ENCODE results near the gene NEIL1. TPM values are rescaled to one million over a fixed set of nuclear protein-coding genes. Genes with fewer than 3 reads are reported as not detected.
"Not testable (repeated sequence)": the region's sequence is repeated elsewhere in the genome, so short reads cannot be mapped to it uniquely, and the experiment has no call there.

Gene NEIL1, protein sequence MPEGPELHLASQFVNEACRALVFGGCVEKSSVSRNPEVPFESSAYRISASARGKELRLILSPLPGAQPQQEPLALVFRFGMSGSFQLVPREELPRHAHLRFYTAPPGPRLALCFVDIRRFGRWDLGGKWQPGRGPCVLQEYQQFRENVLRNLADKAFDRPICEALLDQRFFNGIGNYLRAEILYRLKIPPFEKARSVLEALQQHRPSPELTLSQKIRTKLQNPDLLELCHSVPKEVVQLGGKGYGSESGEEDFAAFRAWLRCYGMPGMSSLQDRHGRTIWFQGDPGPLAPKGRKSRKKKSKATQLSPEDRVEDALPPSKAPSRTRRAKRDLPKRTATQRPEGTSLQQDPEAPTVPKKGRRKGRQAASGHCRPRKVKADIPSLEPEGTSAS
- 1 to 10 TPM; 2.2 to 2.7 TPM for total RNA-seq

DNA sequence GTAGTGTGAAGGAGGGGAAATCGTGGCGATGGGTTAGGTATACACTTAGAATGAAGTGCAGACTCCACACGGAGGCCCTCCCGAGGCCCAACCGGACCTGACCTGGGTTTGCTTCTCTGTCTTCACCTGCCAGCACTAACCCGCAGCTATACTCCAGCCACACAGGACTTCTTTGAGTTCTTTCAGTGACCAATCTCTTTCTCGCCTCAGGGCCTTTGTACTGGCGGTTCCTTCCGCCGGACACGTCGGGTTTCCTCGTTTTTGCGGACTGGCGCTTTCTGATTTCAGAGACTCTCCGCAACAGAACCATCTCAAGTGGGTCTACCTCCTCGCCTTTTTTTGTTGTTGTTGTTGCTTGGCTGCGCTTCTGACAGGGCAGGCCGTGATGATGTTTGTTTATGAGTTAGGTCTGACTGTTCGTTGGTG, at the start of gene NEIL1:
Gene NEIL1 (plus strand): TSS at position 244 of the 426 bp plus-strand sequence. CDS start 1,867 bp downstream, outside the sequence.
- Mint-ChIP-seq H3K4me3 (peak within 1 kb of the TSS; percentile 61), H3K27ac (peak within 1 kb of the TSS; percentile 54), H3K27me3 (peaks cover 25% of the 10 kb centered on the region), H3K36me3 (ENCODE audit: low read depth) (peaks cover 33% of the 10 kb centered on the region), H3K9me3 (peaks cover 14% of the 10 kb centered on the region), H3K4me1 (peaks cover 35% of the 10 kb centered on the region)
- ChIA-PET CTCF (interaction anchor here (1.1 to 1.4 kb wide), 2 partner anchors 9 to 10 kb away, joined by 3 read pairs; no protein-coding TSS in a partner anchor), POLR2A (no interaction called here)
- no peak for DNase-seq

DNA sequence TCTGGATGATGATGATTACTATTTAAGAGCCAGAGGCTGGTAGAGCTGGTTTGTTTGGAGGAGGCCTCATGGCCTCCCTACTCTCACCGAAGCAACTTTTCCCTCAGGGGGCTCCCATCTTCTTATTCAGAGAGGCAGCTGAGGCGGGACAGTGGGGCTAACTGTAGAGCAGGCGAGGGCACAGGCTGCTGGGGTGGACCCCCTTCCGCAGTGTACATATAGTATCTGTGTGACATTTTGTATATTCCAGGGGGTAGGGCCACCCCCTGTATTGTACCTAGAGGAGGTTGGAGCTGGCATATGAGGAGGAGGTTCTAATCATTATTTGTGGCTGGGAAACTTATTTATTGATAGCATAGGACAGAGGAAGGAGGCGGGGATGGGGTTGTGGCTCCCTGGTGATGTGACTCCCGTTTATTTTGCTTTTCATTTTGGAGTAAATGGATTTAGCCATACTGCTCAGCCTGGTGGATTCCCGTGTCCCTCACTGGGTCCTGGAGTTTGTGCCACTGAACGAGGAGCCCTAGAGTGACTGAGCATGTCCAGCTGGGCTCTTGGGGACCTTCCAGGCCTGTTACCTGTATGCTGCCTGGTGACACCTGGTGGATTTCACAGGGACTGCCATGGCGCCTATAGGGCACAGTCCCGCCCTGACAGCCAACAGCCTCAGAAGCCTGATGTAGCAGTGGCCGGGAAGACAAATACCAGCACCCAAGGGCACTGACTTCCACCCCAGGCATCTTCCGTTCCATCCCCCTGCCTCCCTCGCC, 48.1 kb upstream of the NEIL1 start:
- H3K36me3 Mint-ChIP-seq (ENCODE audit: low read depth); CTCF ChIA-PET: not testable (repeated sequence)

DNA sequence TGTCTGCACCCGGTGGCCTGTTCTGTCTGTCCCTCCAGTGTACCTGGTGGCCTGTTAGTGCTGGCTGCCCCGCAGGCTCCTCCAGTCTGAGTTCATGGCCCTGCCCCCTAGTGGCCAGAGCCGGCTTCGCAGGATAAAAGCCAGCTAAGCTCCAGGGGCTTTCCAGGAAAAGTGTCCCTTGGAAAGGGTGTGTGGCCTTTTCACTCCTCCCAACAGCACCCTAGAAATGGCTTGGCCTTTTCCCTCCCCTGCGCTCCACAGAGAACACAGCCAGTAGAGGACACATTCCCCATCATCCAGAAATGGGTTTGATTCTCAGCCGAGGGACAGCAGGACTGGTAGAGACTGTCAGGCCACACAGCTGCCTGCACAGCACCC, 47.5 kb upstream of the NEIL1 start:
- H3K27ac Mint-ChIP-seq; H3K9me3 Mint-ChIP-seq; POLR2A ChIA-PET; H3K4me3 Mint-ChIP-seq; H3K4me1 Mint-ChIP-seq; H3K36me3 Mint-ChIP-seq (ENCODE audit: low read depth); CTCF ChIA-PET: not testable (repeated sequence)
- peaks cover 12% of the 10 kb centered on the region for H3K27me3 Mint-ChIP-seq
- peak; percentile 64 for DNase-seq

More for the DNA sequence above, 48.1 kb upstream of the NEIL1 start:
- H3K27ac Mint-ChIP-seq, DNase-seq, H3K27me3 Mint-ChIP-seq, POLR2A ChIA-PET, H3K4me1 Mint-ChIP-seq, H3K9me3 Mint-ChIP-seq, H3K4me3 Mint-ChIP-seq: not testable (repeated sequence)

DNA sequence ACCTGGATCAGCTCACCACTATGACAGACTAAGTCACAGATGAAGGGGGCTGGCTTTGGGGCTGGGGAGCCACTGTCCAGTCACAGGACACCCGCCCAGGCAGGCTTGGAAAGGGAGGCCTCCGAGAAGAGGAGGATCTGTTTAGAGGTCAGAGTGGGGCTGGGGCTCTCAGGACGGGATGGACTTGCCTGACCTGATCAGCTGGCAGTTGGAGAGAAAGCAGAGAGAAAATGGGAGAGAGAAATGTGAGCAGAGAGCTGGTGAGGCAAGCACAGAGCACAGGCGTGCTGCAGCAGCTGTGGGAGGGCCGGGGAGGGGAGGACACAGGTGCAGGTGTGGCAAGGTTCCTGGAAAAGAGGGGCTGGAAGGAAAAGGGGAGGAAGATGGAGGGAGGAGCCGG, 46.8 kb upstream of the NEIL1 start:
- CTCF ChIA-PET; H3K36me3 Mint-ChIP-seq (ENCODE audit: low read depth); H3K27ac Mint-ChIP-seq; H3K9me3 Mint-ChIP-seq; H3K4me3 Mint-ChIP-seq; POLR2A ChIA-PET; H3K4me1 Mint-ChIP-seq; DNase-seq: not testable (repeated sequence)
- H3K27me3 Mint-ChIP-seq: peaks cover 17% of the 10 kb centered on the region

DNA sequence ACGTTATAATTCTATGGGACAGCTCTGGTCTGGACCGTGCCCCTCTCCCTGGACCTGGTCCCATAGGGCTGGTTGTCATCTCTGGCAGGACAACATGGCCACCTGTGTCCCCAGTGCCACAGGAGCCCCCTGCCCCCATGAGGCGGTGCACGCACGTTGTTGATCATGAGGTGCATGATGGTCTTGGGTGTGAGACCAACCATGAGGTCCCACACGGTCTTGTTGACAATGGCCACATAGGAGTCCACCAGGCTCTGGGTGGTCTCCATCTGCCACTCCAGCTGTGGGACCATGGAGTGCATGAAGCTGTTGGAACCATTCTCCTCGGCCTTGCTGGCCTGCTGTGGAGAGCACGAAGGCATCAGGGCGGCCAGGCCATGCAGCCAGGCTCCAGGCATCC, 44.5 kb upstream of the NEIL1 start:
- DNase-seq: no peak
- Mint-ChIP-seq H3K4me3 (no peak overlapping the region), H3K36me3 (ENCODE audit: low read depth) (no peaks in the 10 kb centered on the region), H3K4me1 (peaks cover 8% of the 10 kb centered on the region), H3K27me3 (peaks cover 25% of the 10 kb centered on the region), H3K9me3 (no peaks in the 10 kb centered on the region), H3K27ac (no peak overlapping the region)
- POLR2A ChIA-PET: no interaction called here
- CTCF ChIA-PET: no interaction called here

DNA sequence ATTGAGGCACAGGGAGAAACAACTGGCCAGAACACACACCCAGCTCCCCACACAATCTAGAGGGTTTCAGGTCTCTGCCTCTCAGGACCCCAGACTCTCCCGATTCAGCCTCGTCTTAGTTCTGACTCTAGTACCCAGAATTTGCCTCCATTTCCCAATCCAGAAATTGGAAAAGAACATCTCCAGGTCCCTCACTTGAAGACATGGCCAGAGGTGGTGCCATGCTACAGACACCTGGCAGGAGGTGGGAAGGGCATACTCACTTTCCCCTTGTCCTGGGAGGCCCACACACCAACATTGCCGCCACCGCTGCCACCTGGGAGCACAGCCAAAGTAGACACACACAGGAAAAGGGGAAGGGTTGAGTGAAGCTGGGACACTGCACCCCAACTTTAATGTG, 44.1 kb upstream of the NEIL1 start:
- DNase-seq; H3K9me3 Mint-ChIP-seq; H3K27ac Mint-ChIP-seq; CTCF ChIA-PET; H3K4me1 Mint-ChIP-seq; POLR2A ChIA-PET; H3K36me3 Mint-ChIP-seq (ENCODE audit: low read depth); H3K4me3 Mint-ChIP-seq: not testable (repeated sequence)
- peaks cover 28% of the 10 kb centered on the region for H3K27me3 Mint-ChIP-seq

DNA sequence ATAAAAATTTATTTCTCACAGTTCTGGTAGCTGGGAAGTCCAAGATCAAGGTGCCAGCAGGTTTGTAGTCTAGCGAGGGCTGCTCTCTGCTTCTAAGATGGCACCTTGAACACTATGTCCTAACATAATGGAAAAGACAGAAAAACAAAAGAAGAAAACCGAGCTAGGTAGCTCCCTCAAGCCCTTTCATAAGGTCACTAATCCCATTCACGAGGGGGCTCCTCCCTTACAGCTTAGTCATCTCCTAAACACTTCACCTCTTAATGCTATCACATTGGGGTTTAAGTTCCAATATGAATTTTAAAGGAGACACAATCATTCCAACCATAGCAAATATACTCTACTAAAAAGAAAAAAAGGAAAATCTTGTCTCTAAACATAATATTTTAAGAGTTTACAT, 40.7 kb upstream of the NEIL1 start:
- Mint-ChIP-seq H3K4me1 (peaks cover 9% of the 10 kb centered on the region), H3K36me3 (ENCODE audit: low read depth) (no peaks in the 10 kb centered on the region), H3K27me3 (peaks cover 37% of the 10 kb centered on the region), H3K4me3 (no peak overlapping the region), H3K9me3 (no peaks in the 10 kb centered on the region), H3K27ac (no peak overlapping the region)
- DNase-seq: no peak
- CTCF ChIA-PET: interaction anchor here (1.1 kb wide), 1 partner anchor 37 kb away, joined by 3 read pairs; no protein-coding TSS in a partner anchor
- POLR2A ChIA-PET: no interaction called here

DNA sequence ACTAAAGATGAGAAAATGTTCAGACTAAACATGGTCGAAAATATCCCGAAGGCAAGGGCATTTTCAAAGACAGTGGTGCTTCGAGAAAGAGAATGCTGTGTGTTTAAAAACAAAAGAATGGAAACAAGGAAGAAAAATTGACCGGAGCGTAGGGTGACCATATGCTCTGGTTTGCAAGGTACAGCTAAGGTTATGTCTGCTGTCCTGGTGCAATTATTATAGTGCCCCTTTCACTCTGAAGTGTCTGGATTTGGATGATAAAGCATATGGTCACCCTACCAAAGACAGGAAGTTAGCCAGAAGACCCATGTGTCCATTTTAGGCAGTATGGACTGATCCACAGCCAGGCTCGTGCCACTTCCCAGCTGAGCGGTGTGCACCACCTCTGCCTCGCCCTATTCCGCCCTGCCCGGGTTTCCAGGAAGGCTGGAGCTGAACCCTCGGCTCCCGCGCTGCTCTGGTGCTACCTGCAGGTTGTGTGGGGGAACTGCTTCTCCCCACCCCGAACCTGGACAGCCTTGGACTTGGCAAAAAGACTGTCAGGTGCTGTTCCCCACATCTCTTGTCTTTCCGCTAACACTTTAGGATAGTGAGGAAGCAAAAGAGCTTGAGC, 39.0 kb upstream of the NEIL1 start:
- CTCF ChIA-PET: interaction anchor here (0.6 to 1.3 kb wide), 2 partner anchors 278 to 297 kb away, joined by 4 read pairs; no protein-coding TSS in a partner anchor

DNA sequence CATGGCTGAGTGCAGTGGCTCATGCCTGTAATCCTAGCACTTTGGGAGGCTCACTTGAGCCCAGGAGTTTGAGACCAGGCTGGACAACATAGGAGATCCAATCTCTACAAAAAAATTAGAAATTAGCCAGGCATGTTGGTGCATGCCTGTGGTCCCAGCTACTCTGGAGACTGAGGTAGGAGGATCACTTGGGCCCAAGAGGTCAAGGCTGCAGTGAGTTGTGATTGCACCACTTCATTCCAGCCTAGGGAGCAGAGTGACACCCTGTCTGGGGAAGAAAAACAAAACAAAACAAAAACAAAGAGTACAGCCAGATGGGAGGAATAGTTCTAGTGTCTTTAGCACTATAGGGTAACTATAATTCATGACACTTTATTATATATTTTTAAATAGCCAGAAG, 37.1 kb upstream of the NEIL1 start:
- ChIA-PET CTCF (no interaction called here), POLR2A (no interaction called here)

More for the DNA sequence above, 39.0 kb upstream of the NEIL1 start:
- no peaks in the 10 kb centered on the region for H3K36me3 Mint-ChIP-seq (ENCODE audit: low read depth)
- peaks cover 39% of the 10 kb centered on the region for H3K27me3 Mint-ChIP-seq
- H3K9me3 Mint-ChIP-seq: no peaks in the 10 kb centered on the region
- POLR2A ChIA-PET: interaction anchor here (0.6 kb wide), 1 partner anchor 255 kb away, joined by 4 read pairs; no protein-coding TSS in a partner anchor
- H3K27ac Mint-ChIP-seq: no peak overlapping the region
- H3K4me3 Mint-ChIP-seq: no peak overlapping the region
- DNase-seq: peak; percentile 22
- H3K4me1 Mint-ChIP-seq: peaks cover 13% of the 10 kb centered on the region

DNA sequence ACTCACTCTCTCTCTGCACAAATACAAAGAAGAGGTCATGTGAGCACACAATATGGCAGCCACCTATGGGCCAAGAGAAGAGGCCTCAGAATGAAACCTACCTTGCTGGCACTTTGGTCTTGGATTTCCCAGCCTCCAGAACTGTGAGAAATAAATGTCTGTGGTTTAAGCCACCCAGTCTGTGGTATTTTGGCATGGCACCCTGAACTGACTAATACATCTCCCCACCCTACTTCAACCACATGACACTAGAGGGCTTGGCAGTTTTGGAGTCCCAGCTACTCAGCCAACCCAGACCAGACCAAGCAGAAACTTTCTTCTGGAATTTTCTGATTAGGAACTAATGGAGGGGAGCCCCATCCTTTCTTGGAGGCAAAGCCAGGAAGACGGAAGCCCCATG, 34.3 kb upstream of the NEIL1 start:
- POLR2A ChIA-PET; H3K27ac Mint-ChIP-seq; CTCF ChIA-PET; H3K4me1 Mint-ChIP-seq; H3K36me3 Mint-ChIP-seq (ENCODE audit: low read depth); H3K4me3 Mint-ChIP-seq; H3K9me3 Mint-ChIP-seq; DNase-seq: not testable (repeated sequence)
- peaks cover 13% of the 10 kb centered on the region for H3K27me3 Mint-ChIP-seq

More for the DNA sequence above, 37.1 kb upstream of the NEIL1 start:
- Mint-ChIP-seq H3K4me1 (peaks cover 5% of the 10 kb centered on the region), H3K4me3 (no peak overlapping the region), H3K27ac (no peak overlapping the region), H3K36me3 (ENCODE audit: low read depth) (no peaks in the 10 kb centered on the region), H3K9me3 (no peaks in the 10 kb centered on the region), H3K27me3 (peaks cover 28% of the 10 kb centered on the region)
- no peak for DNase-seq

DNA sequence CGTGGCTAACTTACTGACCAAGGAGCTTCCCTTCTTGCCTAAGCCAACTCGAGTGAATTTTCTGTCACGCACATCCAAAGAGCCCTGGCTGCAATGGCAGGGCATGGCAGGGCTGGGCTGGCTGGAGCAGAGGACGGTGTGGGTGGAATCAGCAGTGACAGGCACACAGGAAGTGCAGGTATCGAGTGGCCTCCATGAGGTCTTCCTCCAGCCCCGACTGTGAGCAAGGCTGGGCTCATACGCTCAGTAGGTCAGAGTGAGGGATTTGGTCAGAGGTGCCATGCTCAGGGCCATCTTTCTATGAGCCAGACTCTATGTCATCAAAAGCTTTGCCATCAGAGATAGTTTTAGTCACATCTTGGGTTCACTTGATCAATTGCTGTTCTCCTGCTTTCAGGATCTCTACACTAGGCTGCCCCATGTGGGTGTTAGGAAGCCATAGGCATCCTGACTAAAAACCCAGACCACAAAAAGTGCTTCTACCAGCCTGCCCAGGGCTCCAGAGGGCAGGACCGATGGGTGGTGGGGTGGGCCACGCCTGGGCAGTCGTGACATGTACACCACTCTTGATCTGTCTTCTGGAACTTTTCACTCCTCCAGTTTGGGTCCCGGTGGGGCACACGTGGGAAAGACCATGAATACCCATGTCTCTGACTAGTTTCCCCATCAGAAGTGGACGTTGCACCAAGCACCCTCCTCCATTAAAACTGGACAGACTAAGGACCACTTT, 33.6 kb upstream of the NEIL1 start:
- CTCF ChIA-PET: interaction anchor here (0.6 kb wide), 1 partner anchor 542 kb away, joined by 3 read pairs; no protein-coding TSS in a partner anchor
- DNase-seq: no peak
- no peak overlapping the region for H3K27ac Mint-ChIP-seq

DNA sequence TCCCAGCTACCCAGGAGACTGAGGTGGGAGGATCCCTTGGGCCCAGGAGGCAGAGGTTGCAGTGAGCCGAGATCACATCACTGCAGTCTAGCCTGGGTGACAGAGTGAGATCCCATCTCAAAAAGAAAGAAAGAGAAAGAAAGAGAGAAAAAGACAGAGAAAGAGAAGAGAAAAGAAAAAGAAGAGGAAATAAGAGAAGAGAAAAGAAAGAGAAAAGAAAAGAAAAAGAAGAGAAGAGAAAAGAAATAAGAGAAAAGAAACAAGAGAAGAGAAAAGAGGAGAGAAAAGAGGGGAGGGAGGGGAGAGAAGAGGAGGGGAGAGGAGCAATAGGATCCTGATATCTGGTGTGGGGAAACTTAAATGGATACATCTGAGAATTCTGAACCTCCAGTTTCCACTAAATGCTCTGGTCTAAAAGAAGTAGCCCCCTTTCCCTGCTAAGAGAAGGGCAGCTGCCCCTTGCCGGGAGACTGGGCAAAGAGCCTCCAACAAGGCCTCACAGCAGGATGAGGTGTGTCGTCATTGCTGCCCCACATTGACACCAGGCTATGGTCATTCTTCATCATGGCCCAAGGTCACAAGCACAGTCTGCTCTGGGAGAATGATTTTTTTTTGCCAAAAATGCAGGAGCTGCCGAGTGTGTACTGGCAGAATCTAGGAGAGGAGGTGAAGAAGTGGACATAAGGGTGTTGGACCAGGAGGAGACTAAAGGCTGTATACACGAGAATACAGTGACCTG, 32.1 kb upstream of the NEIL1 start:
- no peak overlapping the region for H3K4me3 Mint-ChIP-seq
- POLR2A ChIA-PET: no interaction called here
- no peak for DNase-seq
- no peak overlapping the region for H3K27ac Mint-ChIP-seq
- peaks cover 4% of the 10 kb centered on the region for H3K4me1 Mint-ChIP-seq
- H3K27me3 Mint-ChIP-seq: peaks cover 6% of the 10 kb centered on the region
- no peaks in the 10 kb centered on the region for H3K9me3 Mint-ChIP-seq
- H3K36me3 Mint-ChIP-seq (ENCODE audit: low read depth): no peaks in the 10 kb centered on the region
- CTCF ChIA-PET: no interaction called here

More for the DNA sequence above, 33.6 kb upstream of the NEIL1 start:
- no peaks in the 10 kb centered on the region for H3K9me3 Mint-ChIP-seq
- H3K36me3 Mint-ChIP-seq (ENCODE audit: low read depth): no peaks in the 10 kb centered on the region
- POLR2A ChIA-PET: no interaction called here
- peaks cover 4% of the 10 kb centered on the region for H3K4me1 Mint-ChIP-seq
- peaks cover 11% of the 10 kb centered on the region for H3K27me3 Mint-ChIP-seq
- no peak overlapping the region for H3K4me3 Mint-ChIP-seq

Measured in activated CD4-positive, alpha-beta T cell treated with anti-CD3 and anti-CD28 coated beads, Interleukin-2, amount 10 ng/mL, durations not matched to agents 7 days and 5 days (primary cell).